Spleen (tissue), 11 donors: Measurements from ENCODE around the gene S100Z. TPM values are rescaled to one million over a fixed set of nuclear protein-coding genes. Genes with fewer than 3 reads are reported as not detected.

ENCODE experiments used
- DNase-seq: peaks from one replicate; pipeline ENCODE4 v3.0.0-alpha.2; 2020
- H3K27ac ChIP-seq, 8 donors: fragments of 200-600 bp; sonication (generic) in 7 of 8; 1 replicate in 4 of 8; 2 replicates in 4 of 8; pipeline versions ENCODE4 v1.5.0 to v1.8.0; 2016 to 2021; ENCODE audit warnings: inconsistent platforms in 4 of 8, mild to moderate bottlenecking in 4 of 8, moderate library complexity in 1 of 8
- H3K27me3 ChIP-seq, 7 donors: fragments of 200-600 bp; sonication (generic) in 6 of 7; replicated peaks in 1 of 7; 1 replicate in 4 of 7; 2 replicates in 3 of 7; pipeline versions ENCODE4 v1.5.0 to v1.8.0; 2016 to 2021; ENCODE audit warnings: inconsistent platforms in 3 of 7, mild to moderate bottlenecking in 1 of 7
- H3K36me3 ChIP-seq, 6 donors: fragments of 200-600 bp; sonication (generic) in 5 of 6; 1 replicate in 4 of 6; 2 replicates in 2 of 6; pipeline versions ENCODE4 v1.5.0 to v1.8.0; 2016 to 2021; ENCODE audit warnings: inconsistent platforms in 2 of 6
- H3K4me1 ChIP-seq, 6 donors: fragments of 200-600 bp; sonication (generic) in 5 of 6; 1 replicate in 3 of 6; 2 replicates in 3 of 6; pipeline versions ENCODE4 v1.5.0 to v1.8.0; 2016 to 2021; ENCODE audit warnings: inconsistent platforms in 3 of 6
- H3K4me3 ChIP-seq, 8 donors: fragments of 200-600 bp; sonication (generic) in 7 of 8; 1 replicate in 4 of 8; 2 replicates in 4 of 8; pipeline versions ENCODE4 v1.5.0 to v1.8.0; 2016 to 2021; ENCODE audit warnings: inconsistent platforms in 4 of 8, mild to moderate bottlenecking in 4 of 8, moderate library complexity in 2 of 8
- H3K9me3 ChIP-seq, 8 donors: fragments of 200-600 bp; sonication (generic) in 7 of 8; 1 replicate in 4 of 8; 2 replicates in 4 of 8; pipeline versions ENCODE4 v1.5.0 to v1.8.0; 2016 to 2021; ENCODE audit warnings: inconsistent platforms in 4 of 8
- POLR2A ChIP-seq, 3 donors: fragments of 450-650 bp; IDR thresholded peaks; one replicate each; pipeline ENCODE4 v1.5.1; 2017; ENCODE audit warnings: antibody characterized with exemption in 3 of 3, mild to moderate bottlenecking in 1 of 3
- POLR2AphosphoS5 ChIP-seq, 3 donors: sonication (generic); formaldehyde crosslinking; IDR thresholded peaks; one replicate each; pipeline ENCODE4 v1.5.1; 2017; ENCODE audit warnings: antibody characterized with exemption in 3 of 3
- WGBS, 5 donors: extraction: QIAGEN DNeasy Blood & Tissue Kit in 3 of 5; methylation state at CpG; one replicate each; pipeline versions ENCODE4 v1.1.5 to v1.1.7; 2013 to 2018; 5-methylcytosine and 5-hydroxymethylcytosine counted together
- intact Hi-C: fragments of 100-400 bp; cut with DNase I; formaldehyde crosslinking; loops from one replicate; pipeline ENCODE4 v1.15.0; 2023; ENCODE audit warnings: low total_unique reads
- polyA plus RNA-seq, 3 donors: library from polyadenylated mRNA; stranded (reverse); fragments of 200-250 nt; gene quantifications; one replicate each; pipeline ENCODE4 v1.2.1, GENCODE V29; 2013
- total RNA-seq, 7 donors: library from RNA; depleted of rRNA in 3 of 7; stranded (reverse); fragments of >200 nt in 3 of 7; fragmentation: NEBNext Ultra II Directional in 4 of 7; extraction: Animal tissue kit (Norgen Biotek cat#: 25700) in 4 of 7; gene quantifications; one replicate each; pipeline versions ENCODE4 v1.1.0 to v1.2.1, GENCODE V29; 2016 to 2021
- TF ChIP-seq, protein P1 (sequence below), 11 experiments: fragments of 200-600 bp in 7 of 11; fragments of 450-650 bp in 4 of 11; sonication (generic) in 4 of 11; IDR thresholded peaks in 8 of 11; conservative IDR thresholded peaks in 3 of 11; 1 replicate in 7 of 11; 2 replicates in 4 of 11; pipeline versions ENCODE4 v1.4.0 to v1.8.0; 2016 to 2021; ENCODE audit warnings: antibody characterized with exemption in 11 of 11, inconsistent platforms in 4 of 11, mild to moderate bottlenecking in 1 of 11
- donor health status: healthy with polysubstance abuse.
- donor health status: DM: no; HTN: no; CAD: no; lungs with moderate emphysema.
- donor health status: DM: no; HTN: no; CAD: no.
- donor health status: Bipolar disorder and iron deficiency.
- donor health status: healthy.
- donor health status: DM: no; HTN: no; CAD: no.
- donor health status: DM: yes; HTN: yes; CAD: no.

S100Z gene
- total and polyA plus RNA-seq, 10 donors: 2.2 to 21.7 (median 8.1) TPM

DNA sequence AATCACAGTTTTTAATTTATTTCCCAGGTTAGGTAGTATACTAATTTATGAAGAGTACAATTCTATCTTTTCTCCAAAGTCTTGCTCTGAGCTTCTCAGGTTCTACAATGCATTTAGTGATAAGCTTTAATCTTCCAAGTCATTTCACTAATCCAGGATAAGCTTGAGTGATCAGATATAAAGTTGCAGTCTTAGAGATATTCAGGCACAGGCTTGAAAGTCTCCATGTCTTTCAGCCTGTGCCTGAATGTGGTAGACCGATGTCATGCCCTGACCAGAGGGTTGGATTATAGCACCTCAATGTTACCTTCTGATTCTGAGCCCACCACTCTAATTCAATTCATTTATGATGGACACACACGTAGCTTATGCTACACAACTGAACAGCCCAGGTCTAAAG is 106.2 kb downstream of the S100Z start:
- no peak for TF ChIP-seq POLR2A (IDR thresholded peaks at IDR 0.05)
- TF ChIP-seq, protein P1, sequence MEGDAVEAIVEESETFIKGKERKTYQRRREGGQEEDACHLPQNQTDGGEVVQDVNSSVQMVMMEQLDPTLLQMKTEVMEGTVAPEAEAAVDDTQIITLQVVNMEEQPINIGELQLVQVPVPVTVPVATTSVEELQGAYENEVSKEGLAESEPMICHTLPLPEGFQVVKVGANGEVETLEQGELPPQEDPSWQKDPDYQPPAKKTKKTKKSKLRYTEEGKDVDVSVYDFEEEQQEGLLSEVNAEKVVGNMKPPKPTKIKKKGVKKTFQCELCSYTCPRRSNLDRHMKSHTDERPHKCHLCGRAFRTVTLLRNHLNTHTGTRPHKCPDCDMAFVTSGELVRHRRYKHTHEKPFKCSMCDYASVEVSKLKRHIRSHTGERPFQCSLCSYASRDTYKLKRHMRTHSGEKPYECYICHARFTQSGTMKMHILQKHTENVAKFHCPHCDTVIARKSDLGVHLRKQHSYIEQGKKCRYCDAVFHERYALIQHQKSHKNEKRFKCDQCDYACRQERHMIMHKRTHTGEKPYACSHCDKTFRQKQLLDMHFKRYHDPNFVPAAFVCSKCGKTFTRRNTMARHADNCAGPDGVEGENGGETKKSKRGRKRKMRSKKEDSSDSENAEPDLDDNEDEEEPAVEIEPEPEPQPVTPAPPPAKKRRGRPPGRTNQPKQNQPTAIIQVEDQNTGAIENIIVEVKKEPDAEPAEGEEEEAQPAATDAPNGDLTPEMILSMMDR (IDR thresholded peaks at IDR 0.05 in 8 of 11, conservative IDR thresholded peaks at IDR 0.05 in 3 of 11): no peak
- TF ChIP-seq POLR2AphosphoS5 (IDR thresholded peaks at IDR 0.05): no peak
- intact Hi-C loops: no loop called here
- H3K4me3 ChIP-seq: peak overlapping the region in 4 of 8 donors; percentile 48 to 74 (median 58)

DNA sequence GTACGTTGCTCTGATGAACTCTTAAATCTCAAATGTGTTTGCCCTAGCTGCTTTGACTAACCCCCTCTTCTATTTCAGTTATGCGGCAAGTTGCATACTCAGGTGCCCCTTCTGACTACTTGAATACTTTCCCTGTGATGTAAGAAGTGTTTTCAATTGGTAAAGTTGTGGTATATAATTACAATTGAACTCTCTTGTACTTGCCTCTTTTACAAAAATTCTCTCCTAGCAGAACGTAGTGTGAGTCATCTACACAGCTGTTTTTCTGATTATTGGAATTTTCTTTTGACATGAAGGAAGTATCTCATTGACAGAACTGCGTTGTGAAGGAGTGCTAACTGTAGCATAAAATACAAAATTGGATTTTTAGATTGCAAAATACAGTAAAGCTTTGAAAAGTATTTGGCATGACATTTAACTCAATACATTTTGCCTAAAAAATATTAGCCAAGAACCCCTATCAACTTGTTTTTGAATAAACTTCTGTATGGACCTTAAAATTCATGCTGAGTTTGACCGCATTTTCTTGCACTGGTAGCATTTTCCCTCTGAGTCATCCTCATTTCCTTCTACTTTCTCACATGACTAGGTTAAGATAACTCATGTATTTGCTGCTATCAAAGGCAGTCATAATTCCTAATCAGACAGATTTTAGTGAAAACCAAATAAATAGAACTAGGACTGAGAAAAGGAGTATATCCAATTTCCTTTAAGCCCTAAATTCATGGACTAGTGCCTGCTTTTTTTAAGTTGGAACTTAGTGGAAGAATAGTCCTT is 109.4 kb downstream of the S100Z start:
- peaks cover 0 to 14% (median 0%) of the 10 kb centered on the region in 6 donors for H3K36me3 ChIP-seq
- peaks cover 3 to 34% (median 11%) of the 10 kb centered on the region in 6 donors for H3K4me1 ChIP-seq
- peaks cover 0 to 24% (median 9%) of the 10 kb centered on the region in 7 donors for H3K27me3 ChIP-seq
- no peak overlapping the region for H3K4me3 ChIP-seq
- no peak for DNase-seq
- intact Hi-C loops: no loop called here
- TF ChIP-seq POLR2A (IDR thresholded peaks at IDR 0.05) (no peak), POLR2AphosphoS5 (IDR thresholded peaks at IDR 0.05) (no peak)
- TF ChIP-seq, protein P1 (IDR thresholded peaks at IDR 0.05 in 8 of 11, conservative IDR thresholded peaks at IDR 0.05 in 3 of 11): no peak
- H3K27ac ChIP-seq: peak overlapping the region in 7 of 8 donors; percentile 4 to 61 (median 49)
- no peaks in the 10 kb centered on the region for H3K9me3 ChIP-seq
- 37 to 55% (median 41%) methylated on average over 5 of the region's 5 CpGs for WGBS, 5 donors

More for the DNA sequence above, 106.2 kb downstream of the S100Z start:
- Histone ChIP-seq H3K4me1 (peaks cover 5 to 59% (median 26%) of the 10 kb centered on the region in 6 donors), H3K9me3 (no peaks in the 10 kb centered on the region), H3K36me3 (no peaks in the 10 kb centered on the region), H3K27ac (peak overlapping the region in 1 of 8 donors; percentile 80), H3K27me3 (peaks cover 0 to 48% (median 23%) of the 10 kb centered on the region in 7 donors)
- 71 to 87% (median 80%) methylated on average over 2 of the region's 2 CpGs for WGBS, 5 donors
- no peak for DNase-seq

DNA sequence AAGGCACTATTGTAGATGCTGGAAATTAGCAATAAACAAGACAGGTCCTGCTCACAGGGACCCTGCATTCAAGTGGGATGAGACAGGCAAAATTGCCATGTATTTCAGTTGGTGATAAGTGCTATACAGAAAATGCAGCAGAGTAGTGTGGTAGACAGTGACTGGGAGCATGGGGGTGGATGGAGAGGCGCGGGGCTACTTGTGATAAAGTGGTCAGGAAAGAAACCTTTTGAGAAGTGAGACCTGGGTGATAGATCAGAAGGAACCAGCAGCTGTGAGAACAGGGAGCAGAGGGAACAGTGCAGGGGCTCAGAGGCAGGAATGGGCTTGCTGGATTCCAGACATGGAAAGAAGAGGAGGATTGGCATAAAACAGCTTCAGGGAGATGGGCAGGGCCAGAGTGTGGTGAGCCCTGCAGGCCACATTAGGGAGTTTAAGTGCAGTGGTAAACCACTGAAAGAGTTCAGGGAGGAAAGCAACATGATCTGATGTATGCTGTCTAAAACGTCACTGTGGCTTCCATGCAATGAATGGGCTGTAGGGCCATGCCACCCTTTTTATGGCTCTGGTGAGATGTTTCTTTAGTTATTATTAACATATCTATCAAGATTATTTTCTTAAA is 110.3 kb downstream of the S100Z start:
- 49 to 74% (median 63%) methylated on average over 3 of the region's 3 CpGs for WGBS, 5 donors
- intact Hi-C loops: no loop called here
- H3K27ac ChIP-seq: peak overlapping the region in 6 of 8 donors; percentile 30 to 61 (median 52)
- H3K4me1 ChIP-seq: peaks cover 0 to 29% (median 7%) of the 10 kb centered on the region in 6 donors
- H3K4me3 ChIP-seq: no peak overlapping the region
- DNase-seq: no peak
- peaks cover 0 to 21% (median 0%) of the 10 kb centered on the region in 6 donors for H3K36me3 ChIP-seq
- H3K27me3 ChIP-seq: peaks cover 0 to 15% (median under 1%) of the 10 kb centered on the region in 7 donors
- TF ChIP-seq POLR2A (IDR thresholded peaks at IDR 0.05) (no peak), POLR2AphosphoS5 (IDR thresholded peaks at IDR 0.05) (no peak)
- TF ChIP-seq, protein P1 (IDR thresholded peaks at IDR 0.05 in 8 of 11, conservative IDR thresholded peaks at IDR 0.05 in 3 of 11): no peak
- no peaks in the 10 kb centered on the region for H3K9me3 ChIP-seq

DNA sequence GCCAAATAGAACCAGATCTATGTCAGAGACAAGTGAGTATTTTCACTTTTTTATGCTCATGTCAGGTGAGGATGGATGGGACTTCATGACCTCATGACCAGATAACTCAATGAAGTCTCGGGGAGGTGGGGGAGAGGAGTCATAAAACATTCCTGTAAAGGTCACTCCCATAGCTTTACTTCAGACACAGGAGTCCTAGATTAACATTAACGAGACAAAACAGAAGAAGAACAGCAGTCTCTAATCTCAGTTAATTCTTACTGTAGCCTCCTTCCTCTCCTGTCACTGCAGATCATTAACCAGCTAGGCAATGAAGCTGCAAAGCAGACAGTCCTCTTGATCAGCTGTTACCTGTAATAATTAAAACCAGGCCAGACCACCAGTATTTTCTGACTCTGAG is 114.2 kb downstream of the S100Z start:
- TF ChIP-seq POLR2AphosphoS5 (IDR thresholded peaks at IDR 0.05) (no peak), POLR2A (IDR thresholded peaks at IDR 0.05) (no peak)
- TF ChIP-seq, protein P1 (IDR thresholded peaks at IDR 0.05 in 8 of 11, conservative IDR thresholded peaks at IDR 0.05 in 3 of 11): no peak
- DNase-seq: no peak
- 62 to 85% (median 73%) methylated on average over 2 of the region's 2 CpGs for whole genome bisulfite sequencing, 5 donors
- intact Hi-C loops: no loop called here
- H3K9me3 ChIP-seq: no peaks in the 10 kb centered on the region
- H3K4me3 ChIP-seq: no peak overlapping the region
- peaks cover 0 to 30% (median 0%) of the 10 kb centered on the region in 6 donors for H3K36me3 ChIP-seq
- H3K27ac ChIP-seq: no peak overlapping the region
- no peaks in the 10 kb centered on the region for H3K27me3 ChIP-seq
- H3K4me1 ChIP-seq: peaks cover 0 to 15% (median 5%) of the 10 kb centered on the region in 6 donors
